Right renal pelvis (tissue), 4 donors: ENCODE results near the gene AGAP2. TPM values are rescaled to one million over a fixed set of nuclear protein-coding genes. Genes with fewer than 3 reads are reported as not detected.
A peak's percentile ranks its signal among the peaks of the same experiment; 100 is the strongest.
"Not testable (repeated sequence)": the region's sequence is repeated elsewhere in the genome, so short reads cannot be mapped to it uniquely, and the experiment has no call there.

ENCODE experiments used
- DNase-seq, 4 donors: peaks; one replicate each; pipeline ENCODE4 v3.0.0-alpha.2; 2013; ENCODE audit warnings: low read depth in 4 of 4, low spot score in 3 of 4, missing footprints in 1 of 4
- polyA plus RNA-seq, 4 donors: library from polyadenylated mRNA; unstranded; fragments of 120-200 nt; gene quantifications; one replicate each; pipeline ENCODE4 v1.2.1, GENCODE V29; 2013; ENCODE audit not compliant: insufficient read length in 4 of 4

AGAP2 gene
- polyA plus RNA-seq = 1 to 10 TPM in 2 of 4 donors, under 1 TPM in 2; 0.73 to 2.0 (median 1.1) TPM

- no peak for DNase-seq
Measured at GRCh38 chr12:57738661-57739237, at the start of gene AGAP2. TSS of gene AGAP2 (minus strand) at chr12:57738742. CDS start at chr12:57738246, 496 bp downstream.

- no peak for DNase-seq
Measured at GRCh38 chr12:57783861-57784260, 45.3 kb upstream of the AGAP2 start.

GRCh38 chr12:57783466-57783801, 44.9 kb upstream of the AGAP2 start:
- DNase-seq = no peak

GRCh38 chr12:57782608-57783465, 44.3 kb upstream of the AGAP2 start, which contains the start of gene TSFM:
TSS of gene TSFM (plus strand) at chr12:57782787. CDS start at chr12:57782802, 15 bp downstream.
- DNase-seq = peak; percentile 91 to 96 (median 93)

GRCh38 chr12:57782243-57782607, 43.7 kb upstream of the AGAP2 start:
- DNase-seq = no peak

- no peak for DNase-seq
Measured at GRCh38 chr12:57781801-57782200, 43.3 kb upstream of the AGAP2 start.

GRCh38 chr12:57781244-57781643, 42.7 kb upstream of the AGAP2 start:
- DNase-seq = no peak

GRCh38 chr12:57780284-57780897, 41.8 kb upstream of the AGAP2 start:
- DNase-seq = no peak

- no peak for DNase-seq
Measured at GRCh38 chr12:57779736-57780135, 41.2 kb upstream of the AGAP2 start.

- DNase-seq = no peak
Measured at GRCh38 chr12:57777911-57778310, 39.4 kb upstream of the AGAP2 start.

GRCh38 chr12:57777367-57777766, 38.8 kb upstream of the AGAP2 start:
- DNase-seq = no peak

GRCh38 chr12:57776247-57776587, 37.7 kb upstream of the AGAP2 start:
- DNase-seq = no peak

- no peak for DNase-seq
Measured at GRCh38 chr12:57775563-57776246, 37.2 kb upstream of the AGAP2 start.

GRCh38 chr12:57775044-57775443, 36.5 kb upstream of the AGAP2 start:
- DNase-seq = no peak

- DNase-seq = not testable (repeated sequence)
Measured at GRCh38 chr12:57774634-57775033, 36.1 kb upstream of the AGAP2 start.

GRCh38 chr12:57772429-57773322, 34.1 kb upstream of the AGAP2 start, which contains the start of gene EEF1AKMT3:
TSS of gene EEF1AKMT3 (plus strand) at chr12:57772614. CDS start at chr12:57772725, 111 bp downstream.
- no peak for DNase-seq

GRCh38 chr12:57771873-57772428, 33.4 kb upstream of the AGAP2 start, which contains the start of gene METTL1:
TSS of gene METTL1 (minus strand) at chr12:57772105. CDS start at chr12:57772083, 22 bp downstream.
- peak; percentile 93 to 98 (median 96) for DNase-seq

- peak in 2 of 4 donors; percentile 76 to 87 for DNase-seq
Measured at GRCh38 chr12:57771236-57771872, 32.8 kb upstream of the AGAP2 start.

GRCh38 chr12:57770734-57771133, 32.2 kb upstream of the AGAP2 start:
- DNase-seq = no peak
